Activated CD4-positive, CD25-positive, alpha-beta regulatory T cell treated with anti-CD3 and anti-CD28 coated beads, Interleukin-2, amount 50 U/mL, for 16 hours (primary cell): ENCODE results near the gene BBIP1.
A peak's percentile ranks its signal among the peaks of the same experiment; 100 is the strongest.

Experiments
- DNase-seq: peaks from one replicate; pipeline ENCODE4 v3.0.0-alpha.2; 2020; ENCODE audit warnings: low read depth, low spot score

Gene BBIP1

GRCh38 chr10:110918643-110919348, at the start of gene BBIP1:
TSS of gene BBIP1 (minus strand) at chr10:110919180. CDS start at chr10:110918157, 1,023 bp downstream.
- DNase-seq: peak; percentile 63

- no peak for DNase-seq
Observed at GRCh38 chr10:110967645-110968044, 48.7 kb upstream of the BBIP1 start.

GRCh38 chr10:110967009-110967630, 48.1 kb upstream of the BBIP1 start:
- no peak for DNase-seq

- DNase-seq: no peak
Observed at GRCh38 chr10:110966146-110966545, 47.2 kb upstream of the BBIP1 start.

GRCh38 chr10:110965216-110965615, 46.2 kb upstream of the BBIP1 start:
- DNase-seq: no peak

- DNase-seq: no peak
Observed at GRCh38 chr10:110964681-110965080, 45.7 kb upstream of the BBIP1 start.

- no peak for DNase-seq
Observed at GRCh38 chr10:110963162-110963561, 44.2 kb upstream of the BBIP1 start.

GRCh38 chr10:110962443-110962842, 43.5 kb upstream of the BBIP1 start:
- no peak for DNase-seq

GRCh38 chr10:110960333-110960712, 41.3 kb upstream of the BBIP1 start:
- no peak for DNase-seq

GRCh38 chr10:110959379-110960332, 40.7 kb upstream of the BBIP1 start:
- no peak for DNase-seq

GRCh38 chr10:110957606-110958005, 38.6 kb upstream of the BBIP1 start:
- DNase-seq: no peak

- DNase-seq: no peak
Observed at GRCh38 chr10:110951381-110951780, 32.4 kb upstream of the BBIP1 start.

- no peak for DNase-seq
Observed at GRCh38 chr10:110947061-110947595, 28.1 kb upstream of the BBIP1 start.

- no peak for DNase-seq
Observed at GRCh38 chr10:110946496-110946895, 27.5 kb upstream of the BBIP1 start.

GRCh38 chr10:110944792-110945396, 25.9 kb upstream of the BBIP1 start:
- no peak for DNase-seq

- DNase-seq: no peak
Observed at GRCh38 chr10:110939419-110939818, 20.4 kb upstream of the BBIP1 start.

GRCh38 chr10:110936757-110937156, 17.8 kb upstream of the BBIP1 start:
- DNase-seq: no peak

- DNase-seq: no peak
Observed at GRCh38 chr10:110932505-110933180, 13.7 kb upstream of the BBIP1 start.

GRCh38 chr10:110931769-110932381, 12.9 kb upstream of the BBIP1 start:
- no peak for DNase-seq

- no peak for DNase-seq
Observed at GRCh38 chr10:110927461-110927860, 8.5 kb upstream of the BBIP1 start.
